Measurements from ENCODE around the gene UROC1.

Gene UROC1

GRCh38 chr3:126447456-126448106 lies 70.0 kb downstream of the UROC1 start:
- H3K4me3 ChIP-seq (ENCODE audit: low read depth, low read length): no peak overlapping the region
- DNase-seq (ENCODE audit: low read depth, low spot score): no peak
- in situ Hi-C loops (cut with HindIII; ENCODE audit: low sequenced_read_pairs): no loop called here
- TF ChIP-seq CTCF (IDR thresholded peaks at IDR 0.05; ENCODE audit: low read depth, low read length): no peak

- no peak overlapping the region for H3K4me3 ChIP-seq (ENCODE audit: low read depth, low read length)
- TF ChIP-seq CTCF (IDR thresholded peaks at IDR 0.05; ENCODE audit: low read depth, low read length): no peak
- in situ Hi-C loops (cut with HindIII; ENCODE audit: low sequenced_read_pairs): no loop called here
- DNase-seq (ENCODE audit: low read depth, low spot score): no peak
These were observed 70.8 kb downstream of the UROC1 start for GRCh38 chr3:126446791-126447190.

- no peak for TF ChIP-seq CTCF (IDR thresholded peaks at IDR 0.05; ENCODE audit: low read depth, low read length)
- in situ Hi-C loops (cut with HindIII; ENCODE audit: low sequenced_read_pairs): no loop called here
- no peak overlapping the region for H3K4me3 ChIP-seq (ENCODE audit: low read depth, low read length)
- DNase-seq (ENCODE audit: low read depth, low spot score): no peak
These were observed 71.3 kb downstream of the UROC1 start for GRCh38 chr3:126446301-126446700.

- no peak for DNase-seq (ENCODE audit: low read depth, low spot score)
- no peak overlapping the region for H3K4me3 ChIP-seq (ENCODE audit: low read depth, low read length)
- no peak for TF ChIP-seq CTCF (IDR thresholded peaks at IDR 0.05; ENCODE audit: low read depth, low read length)
- in situ Hi-C loops (cut with HindIII; ENCODE audit: low sequenced_read_pairs): no loop called here
These were observed 72.1 kb downstream of the UROC1 start for GRCh38 chr3:126445506-126445905.

- no peak overlapping the region for H3K4me3 ChIP-seq (ENCODE audit: low read depth, low read length)
- no peak for TF ChIP-seq CTCF (IDR thresholded peaks at IDR 0.05; ENCODE audit: low read depth, low read length)
- in situ Hi-C loops (cut with HindIII; ENCODE audit: low sequenced_read_pairs): no loop called here
- DNase-seq (ENCODE audit: low read depth, low spot score): no peak
These were observed 74.7 kb downstream of the UROC1 start for GRCh38 chr3:126442856-126443242.

GRCh38 chr3:126442094-126442855 lies 75.3 kb downstream of the UROC1 start:
- no peak for TF ChIP-seq CTCF (IDR thresholded peaks at IDR 0.05; ENCODE audit: low read depth, low read length)
- DNase-seq (ENCODE audit: low read depth, low spot score): no peak
- H3K4me3 ChIP-seq (ENCODE audit: low read depth, low read length): no peak overlapping the region
- in situ Hi-C loops (cut with HindIII; ENCODE audit: low sequenced_read_pairs): no loop called here

All from astrocyte of the spinal cord (primary cell).